C4-2B (cell line): ENCODE data around the gene SLC16A8.

Source experiments
- H3K27ac ChIP-seq: fragments of 450-650 bp; 2 replicates; pipeline ENCODE4 v1.5.1; 2017
- CTCF ChIP-seq: fragments of 450-650 bp; conservative IDR thresholded peaks from 2 replicates; pipeline ENCODE4 v1.5.1; 2017; ENCODE audit warnings: mild to moderate bottlenecking
- ZFX ChIP-seq: fragments of 450-650 bp; IDR thresholded peaks from 2 replicates; pipeline ENCODE4 v1.6.1; 2017

Gene SLC16A8

GRCh38 chr22:38078046-38078840 lies 5.7 kb downstream of the SLC16A8 start:
- no peak for TF ChIP-seq CTCF
- TF ChIP-seq ZFX, result no peak
- H3K27ac ChIP-seq, result no peak overlapping the region

- TF ChIP-seq ZFX (no peak), CTCF (no peak)
- H3K27ac ChIP-seq, result no peak overlapping the region
These were observed 6.4 kb downstream of the SLC16A8 start for GRCh38 chr22:38077595-38077994.

GRCh38 chr22:38077096-38077495 lies 6.9 kb downstream of the SLC16A8 start:
- no peak overlapping the region for H3K27ac ChIP-seq
- TF ChIP-seq ZFX, result no peak

- H3K27ac ChIP-seq, result no peak overlapping the region
- no peak for TF ChIP-seq CTCF
These were observed 8.0 kb downstream of the SLC16A8 start for GRCh38 chr22:38075961-38076360.

DNA sequence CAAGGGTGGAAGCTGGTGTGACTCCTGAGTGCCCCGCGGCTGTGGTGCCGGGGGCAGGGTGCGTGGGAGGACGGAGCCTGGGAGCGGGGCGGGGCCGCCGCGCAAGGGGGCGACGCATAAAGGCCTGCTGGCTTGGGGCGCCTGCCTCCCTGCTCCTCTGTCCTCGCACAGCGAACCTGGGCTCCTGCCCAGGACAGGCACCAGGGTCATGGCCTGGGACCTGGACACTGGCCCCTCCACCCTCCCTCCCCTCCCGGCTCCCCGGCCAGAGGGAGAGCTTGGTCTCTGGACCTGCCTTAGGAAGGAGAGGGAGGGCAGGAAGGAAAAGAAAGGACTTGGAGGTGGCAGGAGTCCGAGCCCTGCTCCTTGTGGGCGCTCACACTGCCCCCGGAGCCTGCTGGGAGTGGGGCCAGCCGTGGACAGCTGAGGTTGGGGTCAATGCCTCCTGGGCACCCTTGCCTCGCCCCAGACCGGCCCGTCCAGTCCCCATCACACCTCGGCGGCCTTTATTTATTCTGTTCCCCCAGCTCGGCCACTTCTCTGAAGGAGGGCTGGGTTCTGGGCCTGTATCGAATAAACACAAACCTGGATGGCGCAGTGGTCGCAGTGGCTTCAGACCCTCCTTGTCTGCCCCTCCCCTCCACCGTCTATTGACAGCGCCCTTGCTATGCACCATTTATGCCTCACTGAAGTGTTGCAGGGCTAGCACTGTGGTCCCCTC lies 8.7 kb downstream of the SLC16A8 start:
- H3K27ac ChIP-seq, result no peak overlapping the region
- TF ChIP-seq CTCF, result no peak
- no peak for TF ChIP-seq ZFX

GRCh38 chr22:38074181-38075104 lies 9.5 kb downstream of the SLC16A8 start:
- TF ChIP-seq ZFX (no peak), CTCF (no peak)
- no peak overlapping the region for H3K27ac ChIP-seq

- no peak for TF ChIP-seq CTCF
- TF ChIP-seq ZFX, result no peak
- H3K27ac ChIP-seq, result no peak overlapping the region
These were observed 10.5 kb downstream of the SLC16A8 start for GRCh38 chr22:38073150-38074130.
